ENCODE measurements around the gene CNOT2. TPM values are rescaled to one million over a fixed set of nuclear protein-coding genes. Genes with fewer than 3 reads are reported as not detected.

The CNOT2 gene
- total and polyA plus RNA-seq, 11 donors = 15.5 to 63.7 (median 36.9) TPM

- DNase-seq = no peak
Observed at GRCh38 chr12:70264067-70264867, 21.0 kb downstream of the CNOT2 start.

GRCh38 chr12:70265132-70265531 lies 21.9 kb downstream of the CNOT2 start:
- no peak overlapping the region for H3K4me3 ChIP-seq
- no peaks in the 10 kb centered on the region for H3K36me3 ChIP-seq
- peaks cover 0 to 52% (median 18%) of the 10 kb centered on the region in 12 donors for H3K4me1 ChIP-seq
- TF ChIP-seq POLR2A (IDR thresholded peaks at IDR 0.05) (no peak), CTCF (IDR thresholded peaks at IDR 0.05) (no peak)
- ATAC-seq (no peak), DNase-seq (no peak)
- no peaks in the 10 kb centered on the region for H3K27me3 ChIP-seq
- intact Hi-C loops (cut with DNase I) = no loop called here
- WGBS, 4 donors = 77 to 91% (median 83%) methylated on average over 1 of the region's 1 CpG
- peaks cover 0 to 11% (median 0%) of the 10 kb centered on the region in 12 donors for H3K9me3 ChIP-seq
- H3K27ac ChIP-seq = no peak overlapping the region

More at GRCh38 chr12:70264067-70264867, 21.0 kb downstream of the CNOT2 start:
- Histone ChIP-seq H3K4me3 (no peak overlapping the region), H3K36me3 (no peaks in the 10 kb centered on the region), H3K27ac (no peak overlapping the region), H3K27me3 (no peaks in the 10 kb centered on the region), H3K9me3 (peaks cover 0 to 11% (median 0%) of the 10 kb centered on the region in 12 donors), H3K4me1 (peaks cover 0 to 53% (median 11%) of the 10 kb centered on the region in 12 donors)
- no peak for TF ChIP-seq POLR2A (IDR thresholded peaks at IDR 0.05)
- no peak for TF ChIP-seq CTCF (IDR thresholded peaks at IDR 0.05)
- 83 to 89% (median 86%) methylated on average over 6 of the region's 6 CpGs for WGBS, 4 donors
- intact Hi-C loops (cut with DNase I) = no loop called here
- peak in 2 of 4 donors; percentile 22 to 26 for ATAC-seq

DNA sequence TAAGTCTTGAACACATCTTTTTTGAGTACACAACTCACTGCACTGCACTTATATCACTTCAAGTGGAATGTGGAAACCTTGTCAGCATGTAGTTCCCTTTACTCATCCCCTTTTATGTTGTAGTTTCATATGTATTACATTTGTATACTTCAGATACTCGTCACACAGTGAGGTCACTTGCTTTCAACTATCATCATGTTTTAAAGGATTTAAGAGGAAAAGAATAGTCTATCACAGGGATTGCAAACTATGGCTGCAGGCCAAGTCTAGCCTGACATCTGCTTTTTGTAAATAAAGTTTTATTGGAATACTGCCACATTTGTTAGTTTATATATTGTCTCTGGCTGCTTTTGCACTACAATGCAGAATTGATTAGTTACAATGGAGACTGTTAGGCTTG lies 24.3 kb downstream of the CNOT2 start:
- Histone ChIP-seq H3K36me3 (no peaks in the 10 kb centered on the region), H3K27me3 (no peaks in the 10 kb centered on the region), H3K4me3 (no peak overlapping the region), H3K27ac (no peak overlapping the region), H3K9me3 (peaks cover 0 to 7% (median 0%) of the 10 kb centered on the region in 12 donors), H3K4me1 (peaks cover 0 to 65% (median 26%) of the 10 kb centered on the region in 12 donors)
- WGBS, 4 donors = 75 to 84% (median 77%) methylated on average over 1 of the region's 1 CpG
- intact Hi-C loops (cut with DNase I) = no loop called here
- DNase-seq = no peak
- TF ChIP-seq CTCF (IDR thresholded peaks at IDR 0.05) = no peak
- no peak for ATAC-seq

GRCh38 chr12:70268972-70269371 lies 25.7 kb downstream of the CNOT2 start:
- H3K27ac ChIP-seq = no peak overlapping the region
- TF ChIP-seq POLR2A (IDR thresholded peaks at IDR 0.05) = no peak
- TF ChIP-seq CTCF (IDR thresholded peaks at IDR 0.05) = no peak
- no peak for DNase-seq
- no peaks in the 10 kb centered on the region for H3K36me3 ChIP-seq
- H3K4me1 ChIP-seq = peaks cover 0 to 70% (median 27%) of the 10 kb centered on the region in 12 donors
- intact Hi-C loops (cut with DNase I) = no loop called here
- ATAC-seq = no peak
- no peaks in the 10 kb centered on the region for H3K9me3 ChIP-seq
- WGBS, 4 donors = 74 to 83% (median 76%) methylated on average over 2 of the region's 2 CpGs
- H3K27me3 ChIP-seq = no peaks in the 10 kb centered on the region
- H3K4me3 ChIP-seq = no peak overlapping the region

Data from heart left ventricle (tissue), 16 donors.